HepG2 (cell line): ENCODE results near the gene UGCG. TPM values are rescaled to one million over a fixed set of nuclear protein-coding genes. Genes with fewer than 3 reads are reported as not detected.

Source experiments
- AHDC1 ChIP-seq: sonication (generic); formaldehyde crosslinking; IDR thresholded peaks from 2 replicates; pipeline ENCODE4 v1.5.1; 2020; ENCODE audit warnings: mild to moderate bottlenecking, missing genetic modification reagents, borderline replicate concordance
- BRCA1 ChIP-seq: sonication (generic); formaldehyde crosslinking; IDR thresholded peaks from 2 replicates; pipeline ENCODE4 v1.4.0; 2020; ENCODE audit warnings: missing genetic modification reagents
- DPF2 ChIP-seq: sonication (generic); formaldehyde crosslinking; IDR thresholded peaks from 2 replicates; pipeline ENCODE4 v1.4.0; 2020; ENCODE audit warnings: mild to moderate bottlenecking, low read depth, missing genetic modification reagents, borderline replicate concordance
- ELF3 ChIP-seq: IDR thresholded peaks from 2 replicates; pipeline ENCODE4 v1.6.1; 2016; ENCODE audit warnings: missing genetic modification reagents, missing compliant biosample characterization
- GABPB1 ChIP-seq: IDR thresholded peaks from 2 replicates; pipeline ENCODE4 v1.6.1; 2016; ENCODE audit warnings: mild to moderate bottlenecking, missing genetic modification reagents, moderate library complexity, missing compliant biosample characterization
- HDAC2 ChIP-seq: sonication (generic); formaldehyde crosslinking; IDR thresholded peaks from 2 replicates; pipeline ENCODE4 v1.4.0; 2020; ENCODE audit warnings: missing genetic modification reagents
- HHEX ChIP-seq: IDR thresholded peaks from 2 replicates; pipeline ENCODE4 v1.6.1; 2016; ENCODE audit warnings: control low read depth
- KLF15 ChIP-seq: sonication (generic); formaldehyde crosslinking; IDR thresholded peaks from 2 replicates; pipeline ENCODE4 v1.8.1; 2023; ENCODE audit warnings: borderline replicate concordance, mild to moderate bottlenecking, inconsistent platforms, missing genetic modification reagents, mixed read lengths
- MED1 ChIP-seq: sonication (generic); formaldehyde crosslinking; IDR thresholded peaks from 2 replicates; pipeline ENCODE4 v1.4.0; 2020; ENCODE audit warnings: missing genetic modification reagents
- NR2C2 ChIP-seq: sonication (generic); formaldehyde crosslinking; IDR thresholded peaks from 2 replicates; pipeline ENCODE4 v1.4.0; 2020; ENCODE audit warnings: missing genetic modification reagents, mild to moderate bottlenecking, moderate library complexity, borderline replicate concordance
- SMARCC2 ChIP-seq: fragments of 450-650 bp; IDR thresholded peaks from 2 replicates; pipeline ENCODE4 v1.6.1; 2017; ENCODE audit warnings: antibody characterized with exemption, mild to moderate bottlenecking
- TSC22D2 ChIP-seq: sonication (generic); formaldehyde crosslinking; IDR thresholded peaks from 2 replicates; pipeline ENCODE4 v1.5.1; 2020; ENCODE audit warnings: missing genetic modification reagents, mild to moderate bottlenecking, borderline replicate concordance
- ZEB1 ChIP-seq: IDR thresholded peaks from 2 replicates; pipeline ENCODE4 v1.6.1; 2012; ENCODE audit warnings: mild to moderate bottlenecking, low read depth, inconsistent platforms; ENCODE audit not compliant: insufficient replicate concordance
- ZNF138 ChIP-seq: sonication (generic); formaldehyde crosslinking; IDR thresholded peaks from 2 replicates; pipeline ENCODE4 v1.5.0; 2020; ENCODE audit warnings: mild to moderate bottlenecking, low read depth, missing genetic modification reagents
- ZNF143 ChIP-seq: sonication (generic); formaldehyde crosslinking; IDR thresholded peaks from 2 replicates; pipeline ENCODE4 v1.4.0; 2020; ENCODE audit warnings: missing genetic modification reagents
- ZNF235 ChIP-seq: sonication (generic); formaldehyde crosslinking; IDR thresholded peaks from 2 replicates; pipeline ENCODE4 v1.8.1; 2023; ENCODE audit warnings: mild to moderate bottlenecking, missing genetic modification reagents, borderline replicate concordance
- ZNF672 ChIP-seq: sonication (generic); formaldehyde crosslinking; IDR thresholded peaks from 2 replicates; pipeline ENCODE4 v1.8.1; 2022; ENCODE audit warnings: missing genetic modification reagents
- ZNF674 ChIP-seq: sonication (generic); formaldehyde crosslinking; IDR thresholded peaks from 2 replicates; pipeline ENCODE4 v1.5.0; 2020; ENCODE audit warnings: low read depth, mild to moderate bottlenecking, missing genetic modification reagents
- ZNF7 ChIP-seq: IDR thresholded peaks from 2 replicates; pipeline ENCODE4 v1.6.1; 2016; ENCODE audit warnings: missing biosample characterization, missing genetic modification reagents
- ZNF761 ChIP-seq: sonication (generic); formaldehyde crosslinking; conservative IDR thresholded peaks from 2 replicates; pipeline ENCODE4 v1.4.0; 2020; ENCODE audit warnings: mild to moderate bottlenecking, missing genetic modification reagents
- polyA plus RNA-seq, 8 experiments: library from polyadenylated mRNA; depleted of rRNA in 3 of 8; stranded (reverse) in 7 of 8; unstranded in 1 of 8; fragments of >200 nt; fragmentation: Illumina TruSeq in 4 of 8; extraction: Trizol in 4 of 8; gene quantifications; 2 replicates each; pipeline versions ENCODE4 v1.2.1 to v1.2.3, GENCODE V29; 2011 to 2016; ENCODE audit warnings: low read depth in 4 of 8, missing spikeins in 1 of 8, mixed read lengths in 1 of 8; ENCODE audit not compliant: insufficient read depth in 1 of 8
- total RNA-seq, 5 experiments: library from RNA; depleted of rRNA; stranded (reverse); fragments of >200 nt; fragmentation: Illumina TruSeq; extraction: Trizol; gene quantifications; 2 replicates each; pipeline ENCODE4 v1.2.3, GENCODE V29; 2016; ENCODE audit warnings: low read depth in 1 of 5
- TF ChIP-seq, protein P1 (sequence below): sonication (generic); formaldehyde crosslinking; IDR thresholded peaks from 2 replicates; pipeline ENCODE4 v1.4.0; 2020; ENCODE audit warnings: mild to moderate bottlenecking, low read depth, missing genetic modification reagents

Gene UGCG
- total and polyA plus RNA-seq, 2 of the 13 experiments (the other 11 are each of a cell fraction or from before 2014, with no cell fraction given) = 10.5 to 13.9 TPM

GRCh38 chr9:111895996-111896941 is at the start of gene UGCG (continued):
- TF ChIP-seq AHDC1 (CRISPR knock-in tag) = no peak
- TF ChIP-seq ZNF674 = no peak
- no peak for TF ChIP-seq SMARCC2
- 0 out of 2 replicates have a peak, but pooled peaks have one; percentile 30 for TF ChIP-seq KLF15 (CRISPR knock-in tag)
- no peak for TF ChIP-seq ZEB1
- TF ChIP-seq GABPB1 (CRISPR knock-in tag) = peak; percentile 77
- TF ChIP-seq, protein P1, sequence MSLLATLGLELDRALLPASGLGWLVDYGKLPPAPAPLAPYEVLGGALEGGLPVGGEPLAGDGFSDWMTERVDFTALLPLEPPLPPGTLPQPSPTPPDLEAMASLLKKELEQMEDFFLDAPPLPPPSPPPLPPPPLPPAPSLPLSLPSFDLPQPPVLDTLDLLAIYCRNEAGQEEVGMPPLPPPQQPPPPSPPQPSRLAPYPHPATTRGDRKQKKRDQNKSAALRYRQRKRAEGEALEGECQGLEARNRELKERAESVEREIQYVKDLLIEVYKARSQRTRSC = no peak
- peak; percentile 57; the same call in 1 of the 2 replicates for TF ChIP-seq MED1 (CRISPR knock-in tag)
- TF ChIP-seq ZNF7 (CRISPR knock-in tag) = 0 out of 2 replicates have a peak, but pooled peaks have one; percentile 24
- TF ChIP-seq ZNF672 (CRISPR knock-in tag) = no peak
- TF ChIP-seq NR2C2 (CRISPR knock-in tag) = no peak
- TF ChIP-seq DPF2 (CRISPR knock-in tag) = no peak
- no peak for TF ChIP-seq ZNF138 (CRISPR knock-in tag)
- TF ChIP-seq HHEX = no peak
- peak; percentile 46; the same call in 1 of the 2 replicates for TF ChIP-seq ELF3
- TF ChIP-seq TSC22D2 (CRISPR knock-in tag) = no peak
- peak; percentile 30; the same call in 1 of the 2 replicates for TF ChIP-seq ZNF235
- peak; percentile 66 for TF ChIP-seq HDAC2 (CRISPR knock-in tag)
- TF ChIP-seq ZNF143 (CRISPR knock-in tag) = no peak; the same call in 1 of the 2 replicates
- no peak; the same call in 1 of the 2 replicates for TF ChIP-seq ZNF761 (CRISPR knock-in tag)
- 0 out of 2 replicates have a peak, but pooled peaks have one; percentile 71 for TF ChIP-seq BRCA1 (CRISPR knock-in tag)
